Fibroblast of skin of back (primary cell): ENCODE measurements around the gene NDST3. TPM values are rescaled to one million over a fixed set of nuclear protein-coding genes. Genes with fewer than 3 reads are reported as not detected.

Experiments used
- DNase-seq: peaks from one replicate; pipeline ENCODE4 v3.0.0-alpha.2; 2013
- polyA plus RNA-seq, 2 experiments: library from polyadenylated mRNA; unstranded; fragments of 120-200 nt; gene quantifications; one replicate each; pipeline ENCODE4 v1.2.1, GENCODE V29; 2013; ENCODE audit not compliant: insufficient read length in 2 of 2

The NDST3 gene
- polyA plus RNA-seq (2013, experiment 1 of 2; ENCODE audit: insufficient read length), result 0.08 TPM
- polyA plus RNA-seq (2013, experiment 2 of 2; ENCODE audit: insufficient read length), result not detected

DNA sequence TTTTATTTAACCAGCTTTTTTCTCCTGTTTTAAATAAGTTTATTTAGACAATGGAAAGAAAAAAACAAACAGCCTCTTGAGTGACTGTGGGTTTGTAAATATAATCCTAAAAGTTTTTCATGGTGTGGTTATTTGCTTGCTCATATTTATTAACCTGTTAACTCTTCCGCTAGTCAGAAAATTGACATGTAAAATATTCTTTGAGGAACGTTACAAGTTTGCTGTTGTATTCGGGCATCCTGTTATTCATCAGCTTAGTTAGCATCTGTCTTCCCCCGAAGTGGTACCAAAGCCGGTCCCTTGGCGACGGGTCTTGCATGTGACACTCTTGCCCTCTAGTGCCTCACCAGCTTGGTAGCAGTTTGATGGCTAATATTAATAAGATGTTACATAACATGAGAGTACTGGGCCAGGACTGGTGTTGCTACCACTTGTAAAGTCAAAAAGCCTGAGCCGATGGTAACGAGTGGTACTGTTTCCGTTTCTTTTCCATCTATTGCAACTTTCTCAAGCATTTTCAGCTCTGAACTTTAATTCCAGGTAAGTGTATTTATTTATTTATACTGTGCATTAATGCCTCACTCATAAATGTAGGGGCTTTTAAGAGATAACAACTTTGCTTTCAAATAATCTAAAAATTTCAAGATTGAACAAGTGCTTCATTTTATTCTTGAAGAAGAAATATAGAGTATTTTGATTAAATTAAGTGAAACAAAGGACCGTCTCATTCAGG, at the start of gene NDST3:
Gene NDST3 (plus strand): TSS at position 434 of the 733 bp plus-strand sequence. CDS start 19,425 bp downstream, outside the sequence.
- DNase-seq, result peak; percentile 82

DNA sequence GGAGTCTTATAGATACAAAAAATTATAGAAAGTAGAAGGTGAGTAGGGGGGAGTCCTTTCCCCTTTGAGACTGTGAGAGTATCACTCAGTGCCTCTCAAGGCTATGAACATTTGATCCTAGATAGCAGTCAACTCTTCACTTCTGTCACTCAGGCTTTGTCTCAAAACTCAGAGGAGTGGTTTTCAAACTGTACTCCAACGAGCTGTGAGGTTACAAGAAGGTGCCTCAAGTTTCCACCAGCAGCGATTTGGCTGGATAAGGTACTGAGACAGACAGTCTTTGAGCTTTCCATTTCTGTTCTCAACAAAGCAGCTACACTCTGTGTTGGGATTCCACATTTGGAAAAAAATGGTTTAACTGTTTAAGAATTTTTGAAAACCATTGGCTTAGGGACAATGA, 48.0 kb upstream of the NDST3 start:
- no peak for DNase-seq

DNA sequence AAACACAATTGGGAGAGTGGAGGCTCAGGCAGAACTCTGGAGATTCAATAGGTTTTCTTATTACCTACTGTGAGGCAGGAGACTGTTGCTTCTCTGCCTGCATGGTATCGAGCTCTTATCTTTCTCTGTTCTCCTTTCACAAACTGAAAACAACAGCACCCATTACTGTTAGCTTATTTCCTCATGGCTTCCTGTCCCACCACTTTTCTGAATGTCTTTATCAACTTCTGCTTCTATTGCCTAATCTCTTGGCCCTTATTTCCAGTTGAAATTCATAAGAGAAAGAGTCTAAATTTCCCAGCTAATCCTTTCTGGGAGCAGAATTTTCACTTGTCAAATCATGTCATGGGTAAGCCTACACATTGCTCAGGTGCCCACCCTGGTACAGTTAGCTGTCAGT, 46.8 kb upstream of the NDST3 start:
- no peak for DNase-seq

DNA sequence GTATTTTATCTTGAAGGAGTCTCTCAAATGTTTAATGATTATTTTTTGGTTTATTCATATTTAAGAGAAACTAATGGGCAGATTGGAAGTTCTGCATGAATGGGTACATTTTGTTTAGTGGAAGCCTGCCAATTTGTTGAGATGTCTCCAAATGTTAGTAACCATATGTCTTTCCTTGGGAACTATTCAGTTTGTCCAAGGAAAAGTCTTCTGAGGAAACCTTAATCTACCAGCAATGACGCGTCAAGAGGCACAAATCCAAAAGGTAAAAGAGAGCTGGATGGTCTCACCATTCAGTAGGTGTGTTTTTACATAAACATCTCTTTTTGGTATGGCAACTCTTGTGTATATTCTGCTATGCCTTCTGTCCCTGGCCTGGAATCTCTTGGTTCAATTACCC, 37.4 kb upstream of the NDST3 start:
- no peak for DNase-seq

DNA sequence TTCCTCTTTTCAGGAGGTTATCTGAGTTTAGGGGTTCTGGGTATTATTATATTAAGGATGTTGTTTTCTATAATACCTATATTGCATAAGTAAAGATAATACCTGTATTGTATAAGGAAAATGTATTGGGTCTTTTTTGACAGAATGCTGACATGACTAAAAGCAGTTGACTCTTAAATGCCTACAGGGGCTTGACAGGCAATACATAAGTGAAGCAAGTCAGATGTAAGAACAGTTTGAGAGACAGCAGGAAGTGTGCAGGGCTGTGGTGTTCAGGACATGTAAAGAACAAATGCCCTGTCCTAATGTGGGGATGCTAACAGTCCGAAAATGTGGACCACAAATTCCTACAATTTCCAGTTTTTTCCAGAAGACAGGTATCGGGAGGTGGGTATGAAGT, 30.2 kb upstream of the NDST3 start:
- no peak for DNase-seq

DNA sequence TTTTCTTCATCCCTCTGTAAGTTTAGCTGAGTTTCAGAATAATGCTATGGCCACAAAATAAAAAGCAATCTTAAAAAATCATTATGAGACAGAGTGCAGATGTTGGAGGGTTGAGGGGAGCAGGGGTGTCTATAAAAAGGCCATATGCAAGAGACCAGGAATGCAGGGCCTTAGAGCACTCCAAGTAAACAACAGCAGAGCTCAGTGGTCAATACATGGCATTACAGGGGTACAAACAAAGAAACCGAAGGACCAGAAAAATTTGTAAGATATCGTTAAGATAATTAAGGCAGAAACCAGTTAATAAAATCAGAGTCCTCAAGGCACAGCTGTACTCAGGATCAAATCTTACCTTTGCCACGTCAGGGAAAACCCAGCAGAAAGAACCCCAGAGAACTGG, 28.4 kb upstream of the NDST3 start:
- no peak for DNase-seq

- peak; percentile 39 for DNase-seq
Measured at GRCh38 chr4:118012142-118012541, 22.1 kb upstream of the NDST3 start.

DNA sequence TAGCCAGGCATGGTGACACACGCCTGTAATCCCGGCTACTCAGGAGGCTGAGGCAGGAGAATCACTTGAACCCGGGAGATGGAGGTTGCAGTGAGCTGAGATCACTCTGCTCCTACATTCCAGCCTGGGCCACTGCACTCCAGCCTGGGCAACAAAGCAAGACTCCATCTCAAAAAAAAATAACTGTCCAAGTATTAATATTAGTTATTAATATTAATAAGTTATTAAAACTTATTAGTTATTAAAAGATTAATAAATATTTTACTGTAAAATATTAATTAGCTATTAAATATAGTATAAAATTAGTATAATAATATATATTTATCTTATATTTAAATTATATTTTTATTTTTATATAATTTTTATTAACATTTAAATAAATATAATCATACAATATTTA, 19.5 kb upstream of the NDST3 start:
- DNase-seq, result no peak

DNA sequence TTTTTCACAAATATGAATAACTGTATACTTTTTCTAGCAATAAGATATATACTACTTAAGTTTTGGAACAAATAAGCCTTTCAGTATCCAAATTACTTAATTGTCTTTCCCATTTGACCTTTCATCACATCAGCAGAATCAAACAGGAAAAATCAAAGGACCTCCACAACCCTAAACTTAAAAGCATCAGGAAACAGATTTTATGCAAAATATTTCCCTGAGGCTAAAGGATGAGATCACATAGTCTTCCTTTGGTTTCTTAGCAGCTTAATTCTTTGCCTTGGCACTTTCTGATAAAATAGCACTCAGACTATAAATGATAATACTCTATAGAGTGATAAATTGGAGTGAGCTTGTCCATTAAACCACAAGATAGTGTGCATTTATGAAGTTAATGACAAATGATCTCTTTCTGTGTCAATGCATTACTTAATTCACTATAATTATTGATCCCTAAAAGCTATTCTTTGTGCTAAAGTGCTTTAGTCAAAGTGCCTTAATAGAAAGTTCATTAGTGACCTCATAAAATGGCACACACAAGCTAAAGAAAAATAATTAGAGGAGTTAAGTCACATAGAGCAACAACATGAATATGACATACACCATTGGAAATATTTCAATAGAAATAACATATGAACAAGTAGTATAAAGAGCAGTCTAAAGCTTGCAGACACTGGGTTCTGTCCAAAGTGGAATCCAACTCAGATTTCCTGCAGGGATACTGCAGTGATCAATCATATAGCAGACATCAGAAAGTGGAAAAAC, 15.7 kb upstream of the NDST3 start:
- no peak for DNase-seq

DNA sequence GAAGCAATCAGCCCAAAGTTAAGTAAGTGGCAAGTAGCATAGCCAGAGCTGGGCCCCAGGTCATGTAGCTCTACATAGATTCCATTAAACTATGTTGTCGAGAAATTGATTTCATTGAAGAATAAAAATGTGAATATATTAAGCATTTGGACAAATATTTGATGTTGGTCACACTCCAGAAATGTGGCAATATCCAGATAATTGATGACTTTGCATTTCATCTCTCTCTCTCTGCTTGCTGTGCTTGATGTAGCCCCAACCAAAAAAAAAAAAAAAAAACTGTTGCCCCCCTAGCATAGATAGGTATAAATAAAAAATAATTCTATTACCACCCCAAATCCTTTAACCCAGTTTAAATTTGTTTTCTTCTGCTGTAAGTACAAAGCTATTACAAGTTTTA, 7.5 kb upstream of the NDST3 start:
- no peak for DNase-seq

DNA sequence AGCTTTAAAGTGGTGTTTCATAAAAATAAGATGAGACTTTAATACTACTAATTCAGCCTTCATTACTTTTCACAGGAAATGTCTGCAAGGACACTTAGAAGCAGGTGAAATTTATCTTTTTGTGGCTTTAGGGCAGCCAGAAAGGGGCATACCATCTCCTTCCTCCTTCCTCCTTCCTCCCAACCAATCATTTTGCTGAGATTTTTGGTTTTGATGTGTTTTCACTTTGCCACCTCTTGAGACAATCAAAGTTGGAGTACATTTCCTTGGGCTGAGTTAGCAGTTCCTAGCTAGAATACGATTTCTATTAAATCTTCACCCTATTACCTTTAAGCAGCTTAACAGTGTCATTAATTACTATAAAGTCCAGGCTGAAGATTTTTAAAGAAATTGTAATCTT, 5.1 kb upstream of the NDST3 start:
- no peak for DNase-seq

- peak; percentile 4 for DNase-seq
Measured at GRCh38 chr4:118032691-118033090, 1.6 kb upstream of the NDST3 start.

GRCh38 chr4:118033148-118034052, 886 bp upstream of the NDST3 start:
- DNase-seq, result peak; percentile 63

DNA sequence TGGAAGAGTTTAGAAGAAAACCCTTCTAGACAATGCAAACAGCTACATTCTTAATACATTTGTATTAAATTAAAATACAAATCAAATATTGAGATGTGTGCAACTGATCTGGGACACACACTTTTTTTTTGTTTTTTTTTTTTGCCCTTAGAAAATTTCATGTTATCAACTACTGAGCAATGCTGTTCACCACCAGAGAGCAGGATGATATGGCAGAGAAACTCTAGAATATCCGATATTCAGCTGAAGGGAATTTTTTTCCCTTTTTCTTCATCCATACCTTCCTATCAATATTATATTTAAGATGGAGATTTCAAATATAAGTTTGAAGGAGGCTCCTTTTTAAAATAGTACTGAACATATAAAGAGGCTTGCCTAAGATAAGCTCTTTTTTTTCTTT, 1.0 kb downstream of the NDST3 start:
- no peak for DNase-seq

DNA sequence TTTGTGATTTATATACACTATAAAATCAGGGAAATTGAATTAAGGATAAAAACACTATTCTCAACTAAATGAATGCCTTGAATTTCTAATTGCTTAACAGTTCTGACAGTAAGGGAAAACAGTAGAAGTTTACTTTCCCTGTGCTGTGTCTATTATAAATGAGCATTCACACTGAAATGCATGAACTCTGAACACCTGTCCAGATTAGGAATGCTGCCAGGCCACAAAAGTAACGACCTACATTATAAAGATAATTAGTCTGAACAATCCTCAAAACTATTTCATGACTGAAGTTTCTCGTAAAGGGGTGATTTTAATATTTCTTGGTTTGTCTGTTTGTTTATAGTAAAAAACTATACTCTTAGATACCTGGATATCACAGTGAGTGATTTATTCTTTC, 2.0 kb downstream of the NDST3 start:
- no peak for DNase-seq

GRCh38 chr4:118037955-118038354, 3.7 kb downstream of the NDST3 start:
- DNase-seq, result no peak

DNA sequence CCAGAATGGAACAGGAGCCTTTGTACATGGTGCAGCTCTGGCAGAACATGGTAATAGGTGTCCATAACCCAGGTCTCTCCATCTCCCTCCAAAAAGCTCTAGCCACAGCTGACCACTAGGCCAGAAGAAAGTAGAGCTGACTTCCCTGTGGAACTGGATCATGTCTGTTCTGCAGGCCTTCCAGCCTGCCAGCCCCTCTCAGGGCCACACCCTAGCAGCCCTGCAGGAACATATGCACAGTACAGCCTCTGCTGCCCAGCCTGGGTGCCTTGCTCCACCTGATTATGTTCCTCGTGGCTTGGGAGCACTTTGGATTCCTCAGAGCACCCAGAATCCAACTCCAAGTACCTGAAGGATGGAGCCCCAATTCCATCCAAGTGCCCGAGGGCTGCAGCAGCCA, 12.0 kb downstream of the NDST3 start:
- DNase-seq, result no peak

DNA sequence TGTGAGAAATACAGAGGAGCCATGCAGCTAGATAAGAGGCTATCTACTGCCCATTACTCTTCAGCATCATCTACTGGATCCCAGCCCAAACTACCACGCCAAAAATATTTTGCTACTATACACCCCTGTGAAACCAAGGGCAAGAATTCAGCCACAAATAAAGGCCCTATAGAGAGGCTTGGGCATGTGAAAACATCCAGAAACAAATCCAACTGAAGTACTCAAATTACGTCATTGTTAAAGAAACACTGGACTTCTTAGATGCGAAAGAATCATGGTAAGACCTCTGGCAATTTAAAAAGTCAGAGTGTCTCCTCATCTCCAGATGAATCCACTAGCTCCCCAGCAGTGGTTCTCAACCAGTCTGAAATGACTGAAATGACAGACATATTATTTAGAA, 12.8 kb downstream of the NDST3 start:
- DNase-seq, result no peak

DNA sequence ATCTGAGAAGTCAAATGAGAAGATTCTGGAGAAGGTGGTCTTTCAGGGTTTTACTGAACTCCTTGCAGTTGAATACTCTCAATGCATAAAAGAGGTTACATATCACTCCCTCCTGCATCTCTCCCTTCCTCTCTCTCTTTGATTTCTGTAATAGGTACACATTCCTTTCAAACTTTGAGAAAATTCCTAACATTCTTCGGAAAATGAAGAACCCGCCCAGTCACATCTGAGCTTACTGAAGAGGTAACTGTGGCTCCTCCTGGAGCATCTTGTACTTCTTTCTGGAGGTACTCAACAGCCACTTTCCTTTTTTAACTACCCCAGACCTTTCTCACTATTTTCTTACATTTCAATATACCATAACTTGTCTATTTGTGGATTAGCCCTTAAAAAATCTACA, 24.7 kb downstream of the NDST3 start:
- no peak for DNase-seq

GRCh38 chr4:118059397-118059796, 25.1 kb downstream of the NDST3 start:
- DNase-seq, result no peak

- peak; percentile 39 for DNase-seq
Measured at GRCh38 chr4:118076958-118077766, 42.9 kb downstream of the NDST3 start.

- DNase-seq, result no peak
Measured at GRCh38 chr4:118077767-118078105, 43.5 kb downstream of the NDST3 start.
